ENCODE results near the gene TBCCD1.

GRCh38 chr3:186529201-186529999 lies 37.7 kb downstream of the TBCCD1 start:
- TF ChIP-seq CTCF (optimal IDR thresholded peaks at IDR 0.05 in 1 of 3, IDR thresholded peaks at IDR 0.05 in 1 of 3, conservative IDR thresholded peaks at IDR 0.05 in 1 of 3; ENCODE audit: extremely low read depth in 1 of 3, insufficient read depth in 2 of 3, low read length in 3 of 3): no peak
- TF ChIP-seq EZH2 (IDR thresholded peaks at IDR 0.05; ENCODE audit: low read length): no peak
